Daoy (cell line): ENCODE results near the gene CCDC92. TPM values are rescaled to one million over a fixed set of nuclear protein-coding genes. Genes with fewer than 3 reads are reported as not detected.
"Not testable (repeated sequence)": the region's sequence is repeated elsewhere in the genome, so short reads cannot be mapped to it uniquely, and the experiment has no call there.

Source experiments
- DNase-seq: peaks from one replicate; pipeline ENCODE4 v3.0.0-alpha.2; 2015; ENCODE audit warnings: low read depth
- total RNA-seq: library from RNA; depleted of rRNA; stranded (reverse); fragments of >200 nt; shearing (Covaris generic); gene quantifications from 2 replicates; pipeline ENCODE4 v1.2.3, GENCODE V29; 2014

The CCDC92 gene
- total RNA-seq, 1 experiment from 2014 or later, result 7.7 TPM

GRCh38 chr12:123936956-123937706 is 35.5 kb downstream of the CCDC92 start:
- DNase-seq, result no peak

GRCh38 chr12:123936471-123936870 is 36.2 kb downstream of the CCDC92 start:
- no peak for DNase-seq

- no peak for DNase-seq
Observed at GRCh38 chr12:123935956-123936355, 36.7 kb downstream of the CCDC92 start.

GRCh38 chr12:123934829-123935228 is 37.8 kb downstream of the CCDC92 start:
- peak; percentile 32 for DNase-seq

GRCh38 chr12:123934016-123934620 is 38.5 kb downstream of the CCDC92 start:
- DNase-seq, result no peak

- no peak for DNase-seq
Observed at GRCh38 chr12:123933214-123933613, 39.4 kb downstream of the CCDC92 start.

GRCh38 chr12:123931686-123932321 is 40.8 kb downstream of the CCDC92 start:
- DNase-seq, result no peak

GRCh38 chr12:123929946-123930583 is 42.6 kb downstream of the CCDC92 start:
- DNase-seq, result no peak

- DNase-seq, result no peak
Observed at GRCh38 chr12:123928897-123929296, 43.7 kb downstream of the CCDC92 start.

- no peak for DNase-seq
Observed at GRCh38 chr12:123928274-123928865, 44.3 kb downstream of the CCDC92 start.

GRCh38 chr12:123924539-123924938 is 48.1 kb downstream of the CCDC92 start:
- DNase-seq, result no peak

GRCh38 chr12:123923927-123924326 is 48.7 kb downstream of the CCDC92 start:
- DNase-seq, result no peak

GRCh38 chr12:123923038-123923437 is 49.6 kb downstream of the CCDC92 start:
- DNase-seq, result no peak

GRCh38 chr12:123919980-123920360 is 52.7 kb downstream of the CCDC92 start:
- DNase-seq, result no peak

- DNase-seq, result no peak
Observed at GRCh38 chr12:123917337-123917850, 55.2 kb downstream of the CCDC92 start.

- DNase-seq, result peak; percentile 82
Observed at GRCh38 chr12:123916729-123917128, 55.9 kb downstream of the CCDC92 start.

- no peak for DNase-seq
Observed at GRCh38 chr12:123914726-123915333, 57.8 kb downstream of the CCDC92 start.

GRCh38 chr12:123912415-123913380 is 59.9 kb downstream of the CCDC92 start:
- no peak for DNase-seq

- DNase-seq, result not testable (repeated sequence)
Observed at GRCh38 chr12:123911672-123912409, 60.8 kb downstream of the CCDC92 start.
